Adrenal gland (tissue), 12 donors: ENCODE measurements around the gene SHKBP1. TPM values are rescaled to one million over a fixed set of nuclear protein-coding genes. Genes with fewer than 3 reads are reported as not detected.

Source experiments
- DNase-seq, 7 donors: peaks; one replicate each; pipeline ENCODE4 v3.0.0-alpha.2; 2019 to 2020
- H3K27ac ChIP-seq, 5 donors: fragments of 200-600 bp; sonication (generic) in 4 of 5; 1 replicate in 3 of 5; 2 replicates in 2 of 5; pipeline versions ENCODE4 v1.5.1 to v1.8.0; 2016 to 2020; ENCODE audit warnings: mild to moderate bottlenecking in 1 of 5
- H3K27me3 ChIP-seq: fragments of 200-600 bp; 2 replicates; pipeline ENCODE4 v1.8.0; 2021
- H3K36me3 ChIP-seq, 2 donors: fragments of 200-600 bp; replicated peaks in 1 of 2; 1 replicate in 1 of 2; 2 replicates in 1 of 2; pipeline versions ENCODE4 v1.5.1 to v1.8.0; 2018 to 2022
- H3K4me1 ChIP-seq, 2 donors: fragments of 200-600 bp; replicated peaks in 1 of 2; 1 replicate in 1 of 2; 2 replicates in 1 of 2; pipeline versions ENCODE4 v1.5.1 to v1.8.0; 2018 to 2021
- H3K4me3 ChIP-seq, 4 donors: fragments of 200-600 bp; sonication (generic) in 3 of 4; one replicate each; pipeline ENCODE4 v1.5.1; 2016 to 2018
- H3K9me3 ChIP-seq, 3 donors: fragments of 200-600 bp; sonication (generic) in 1 of 3; replicated peaks in 1 of 3; 1 replicate in 2 of 3; 2 replicates in 1 of 3; pipeline versions ENCODE4 v1.5.1 to v1.8.0; 2016 to 2021
- CTCF ChIP-seq, 6 experiments: fragments of 450-650 bp in 4 of 6; fragments of 200-600 bp in 2 of 6; sonication (generic) in 1 of 6; IDR thresholded peaks; 1 replicate in 5 of 6; 2 replicates in 1 of 6; pipeline versions ENCODE4 v1.5.1 to v1.8.0; 2016 to 2021; ENCODE audit warnings: antibody characterized with exemption in 6 of 6, mild to moderate bottlenecking in 2 of 6, moderate library complexity in 1 of 6
- POLR2A ChIP-seq, 2 donors: fragments of 450-650 bp; IDR thresholded peaks; one replicate each; pipeline ENCODE4 v1.6.1; 2017; ENCODE audit warnings: antibody characterized with exemption in 2 of 2, mild to moderate bottlenecking in 2 of 2, moderate library complexity in 1 of 2
- WGBS, 4 donors: extraction: QIAGEN DNeasy Blood & Tissue Kit in 2 of 4; methylation state at CpG; one replicate each; pipeline versions ENCODE4 v1.1.5 to v1.1.7; 2013 to 2017; 5-methylcytosine and 5-hydroxymethylcytosine counted together
- intact Hi-C, 2 donors: fragments of 100-400 bp; cut with DNase I; formaldehyde crosslinking; loops; one replicate each; pipeline versions ENCODE4 v1.14.1 to v1.15.0; 2022 to 2023
- polyA plus RNA-seq, 3 donors: library from polyadenylated mRNA; stranded (reverse); fragments of 200-250 nt in 2 of 3; fragments of 350-450 nt in 1 of 3; fragmentation: Illumina TruSeq in 1 of 3; extraction: RNeasy Lipid Tissue Mini Kit (QIAGEN cat#74804) in 1 of 3; gene quantifications; one replicate each; pipeline ENCODE4 v1.2.3, GENCODE V29; 2013 to 2014
- total RNA-seq, 9 donors: library from RNA; depleted of rRNA in 4 of 9; stranded (reverse); fragments of >200 nt in 4 of 9; fragments of 120-200 nt in 1 of 9; fragmentation: NEBNext Ultra II Directional in 1 of 9; extraction: Animal tissue kit (Norgen Biotek cat#: 25700) in 1 of 9; gene quantifications; one replicate each; pipeline versions ENCODE4 v1.1.0 to v1.2.4, GENCODE V29; 2013 to 2023
- donor health status: healthy with polysubstance abuse.
- donor health status: Bipolar disorder and iron deficiency.
- donor health status: DM: yes; HTN: yes; CAD: no.
- donor health status: DM: no; HTN: no; CAD: no.
- donor health status: DM: no; HTN: no; CAD: no.
- donor health status: DM: yes; HTN: yes; CAD: no.

The SHKBP1 gene
- total and polyA plus RNA-seq, 12 donors = 12.5 to 157 (median 51.6) TPM

- intact Hi-C loops = no loop called here
- WGBS, 4 donors = 2 to 4% (median 3%) methylated on average over 17 to 71 of the region's 71 CpGs
- H3K27me3 ChIP-seq = peaks cover under 1% of the 10 kb centered on the region
- H3K9me3 ChIP-seq = no peaks in the 10 kb centered on the region
- H3K4me3 ChIP-seq = peak overlapping the region in 3 of 4 donors; percentile 37 to 44 (median 44)
- peak overlapping the region in 4 of 5 donors; percentile 60 to 80 (median 69) for H3K27ac ChIP-seq
- peaks cover 49 to 56% of the 10 kb centered on the region in 2 donors for H3K4me1 ChIP-seq
- H3K36me3 ChIP-seq = no peaks in the 10 kb centered on the region
- TF ChIP-seq CTCF (IDR thresholded peaks at IDR 0.05) (peak in 1 of 6 experiments; percentile 10), POLR2A (IDR thresholded peaks at IDR 0.05) (peak in 1 of 2 donors; percentile 51)
- DNase-seq = peak; percentile 65 to 76 (median 73)
Measured at GRCh38 chr19:40605216-40605971, 28.7 kb downstream of the SHKBP1 start.

GRCh38 chr19:40607311-40608239 lies 30.9 kb downstream of the SHKBP1 start:
- no peak overlapping the region for H3K4me3 ChIP-seq
- H3K9me3 ChIP-seq = no peaks in the 10 kb centered on the region
- no peaks in the 10 kb centered on the region for H3K36me3 ChIP-seq
- WGBS, 4 donors = 66 to 82% (median 69%) methylated on average over 24 to 31 of the region's 31 CpGs
- TF ChIP-seq POLR2A (IDR thresholded peaks at IDR 0.05) (no peak), CTCF (IDR thresholded peaks at IDR 0.05) (no peak)
- H3K4me1 ChIP-seq = peaks cover 41 to 46% of the 10 kb centered on the region in 2 donors
- peak overlapping the region in 1 of 5 donors; percentile 22 for H3K27ac ChIP-seq
- no peaks in the 10 kb centered on the region for H3K27me3 ChIP-seq
- intact Hi-C loops = no loop called here
- DNase-seq = peak in 1 of 7 donors; percentile 32

GRCh38 chr19:40608240-40608621 lies 31.6 kb downstream of the SHKBP1 start:
- peak overlapping the region in 1 of 5 donors; percentile 22 for H3K27ac ChIP-seq
- no peak for TF ChIP-seq POLR2A (IDR thresholded peaks at IDR 0.05)
- no peak for TF ChIP-seq CTCF (IDR thresholded peaks at IDR 0.05)
- H3K27me3 ChIP-seq = no peaks in the 10 kb centered on the region
- intact Hi-C loops = no loop called here
- no peaks in the 10 kb centered on the region for H3K9me3 ChIP-seq
- H3K4me1 ChIP-seq = peaks cover 39% of the 10 kb centered on the region in 2 donors
- no peak for DNase-seq
- 92 to 94% (median 92%) methylated on average over 14 of the region's 14 CpGs for WGBS, 4 donors
- H3K36me3 ChIP-seq = no peaks in the 10 kb centered on the region
- no peak overlapping the region for H3K4me3 ChIP-seq

GRCh38 chr19:40608957-40609356 lies 32.3 kb downstream of the SHKBP1 start:
- H3K4me3 ChIP-seq = peak overlapping the region in 1 of 4 donors; percentile 53
- no peaks in the 10 kb centered on the region for H3K36me3 ChIP-seq
- DNase-seq = no peak
- intact Hi-C loops = no loop called here
- no peaks in the 10 kb centered on the region for H3K9me3 ChIP-seq
- WGBS, 4 donors = 70 to 79% (median 73%) methylated on average over 4 of the region's 4 CpGs
- TF ChIP-seq POLR2A (IDR thresholded peaks at IDR 0.05) (no peak), CTCF (IDR thresholded peaks at IDR 0.05) (no peak)
- H3K27me3 ChIP-seq = no peaks in the 10 kb centered on the region
- H3K4me1 ChIP-seq = peaks cover 34 to 36% of the 10 kb centered on the region in 2 donors
- H3K27ac ChIP-seq = no peak overlapping the region
